ENCODE data around the gene SMIM23.

Gene SMIM23

DNA sequence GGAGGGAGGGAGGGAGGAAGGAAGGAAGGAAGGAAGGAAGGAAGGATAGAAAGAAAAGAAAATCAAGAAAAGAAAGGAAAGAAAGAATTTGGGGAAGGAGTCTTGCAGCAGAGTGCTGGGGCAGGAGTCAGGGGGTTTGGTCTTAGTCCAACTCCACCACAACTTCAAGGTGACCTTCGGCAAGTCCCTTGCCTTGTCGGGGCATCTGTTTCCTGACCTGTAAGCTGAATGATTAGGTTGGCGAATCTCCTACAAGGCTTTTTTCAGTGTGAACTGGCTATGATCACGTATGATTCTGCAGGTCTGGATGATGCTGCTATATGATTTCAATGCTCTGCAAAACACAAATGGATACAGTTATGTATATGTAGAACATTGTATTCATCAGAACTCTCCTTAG is 20.1 kb downstream of the SMIM23 start:
- TF ChIP-seq, protein P1, sequence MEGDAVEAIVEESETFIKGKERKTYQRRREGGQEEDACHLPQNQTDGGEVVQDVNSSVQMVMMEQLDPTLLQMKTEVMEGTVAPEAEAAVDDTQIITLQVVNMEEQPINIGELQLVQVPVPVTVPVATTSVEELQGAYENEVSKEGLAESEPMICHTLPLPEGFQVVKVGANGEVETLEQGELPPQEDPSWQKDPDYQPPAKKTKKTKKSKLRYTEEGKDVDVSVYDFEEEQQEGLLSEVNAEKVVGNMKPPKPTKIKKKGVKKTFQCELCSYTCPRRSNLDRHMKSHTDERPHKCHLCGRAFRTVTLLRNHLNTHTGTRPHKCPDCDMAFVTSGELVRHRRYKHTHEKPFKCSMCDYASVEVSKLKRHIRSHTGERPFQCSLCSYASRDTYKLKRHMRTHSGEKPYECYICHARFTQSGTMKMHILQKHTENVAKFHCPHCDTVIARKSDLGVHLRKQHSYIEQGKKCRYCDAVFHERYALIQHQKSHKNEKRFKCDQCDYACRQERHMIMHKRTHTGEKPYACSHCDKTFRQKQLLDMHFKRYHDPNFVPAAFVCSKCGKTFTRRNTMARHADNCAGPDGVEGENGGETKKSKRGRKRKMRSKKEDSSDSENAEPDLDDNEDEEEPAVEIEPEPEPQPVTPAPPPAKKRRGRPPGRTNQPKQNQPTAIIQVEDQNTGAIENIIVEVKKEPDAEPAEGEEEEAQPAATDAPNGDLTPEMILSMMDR (IDR thresholded peaks at IDR 0.05; ENCODE audit: insufficient read depth, low read length): no peak
- TF ChIP-seq GABPA (IDR thresholded peaks at IDR 0.05; ENCODE audit: low read depth) (no peak), POLR2AphosphoS5 (IDR thresholded peaks at IDR 0.05; ENCODE audit: low read depth) (no peak), SPI1 (IDR thresholded peaks at IDR 0.05; ENCODE audit: borderline replicate concordance, low read depth) (no peak)
- TF ChIP-seq, protein P2, sequence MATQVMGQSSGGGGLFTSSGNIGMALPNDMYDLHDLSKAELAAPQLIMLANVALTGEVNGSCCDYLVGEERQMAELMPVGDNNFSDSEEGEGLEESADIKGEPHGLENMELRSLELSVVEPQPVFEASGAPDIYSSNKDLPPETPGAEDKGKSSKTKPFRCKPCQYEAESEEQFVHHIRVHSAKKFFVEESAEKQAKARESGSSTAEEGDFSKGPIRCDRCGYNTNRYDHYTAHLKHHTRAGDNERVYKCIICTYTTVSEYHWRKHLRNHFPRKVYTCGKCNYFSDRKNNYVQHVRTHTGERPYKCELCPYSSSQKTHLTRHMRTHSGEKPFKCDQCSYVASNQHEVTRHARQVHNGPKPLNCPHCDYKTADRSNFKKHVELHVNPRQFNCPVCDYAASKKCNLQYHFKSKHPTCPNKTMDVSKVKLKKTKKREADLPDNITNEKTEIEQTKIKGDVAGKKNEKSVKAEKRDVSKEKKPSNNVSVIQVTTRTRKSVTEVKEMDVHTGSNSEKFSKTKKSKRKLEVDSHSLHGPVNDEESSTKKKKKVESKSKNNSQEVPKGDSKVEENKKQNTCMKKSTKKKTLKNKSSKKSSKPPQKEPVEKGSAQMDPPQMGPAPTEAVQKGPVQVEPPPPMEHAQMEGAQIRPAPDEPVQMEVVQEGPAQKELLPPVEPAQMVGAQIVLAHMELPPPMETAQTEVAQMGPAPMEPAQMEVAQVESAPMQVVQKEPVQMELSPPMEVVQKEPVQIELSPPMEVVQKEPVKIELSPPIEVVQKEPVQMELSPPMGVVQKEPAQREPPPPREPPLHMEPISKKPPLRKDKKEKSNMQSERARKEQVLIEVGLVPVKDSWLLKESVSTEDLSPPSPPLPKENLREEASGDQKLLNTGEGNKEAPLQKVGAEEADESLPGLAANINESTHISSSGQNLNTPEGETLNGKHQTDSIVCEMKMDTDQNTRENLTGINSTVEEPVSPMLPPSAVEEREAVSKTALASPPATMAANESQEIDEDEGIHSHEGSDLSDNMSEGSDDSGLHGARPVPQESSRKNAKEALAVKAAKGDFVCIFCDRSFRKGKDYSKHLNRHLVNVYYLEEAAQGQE (IDR thresholded peaks at IDR 0.05; ENCODE audit: insufficient replicate concordance, low read depth): no peak
- no peak for DNase-seq (ENCODE audit: low read depth in 1 of 2, low spot score in 1 of 2)
- Histone ChIP-seq H3K27ac (replicated peaks) (no peak overlapping the region), H3K27me3 (ENCODE audit: insufficient read depth, poor library complexity, severe bottlenecking) (peaks cover 30% of the 10 kb centered on the region), H3K4me3 (replicated peaks; ENCODE audit: insufficient read depth, low read length) (no peak overlapping the region)

DNA sequence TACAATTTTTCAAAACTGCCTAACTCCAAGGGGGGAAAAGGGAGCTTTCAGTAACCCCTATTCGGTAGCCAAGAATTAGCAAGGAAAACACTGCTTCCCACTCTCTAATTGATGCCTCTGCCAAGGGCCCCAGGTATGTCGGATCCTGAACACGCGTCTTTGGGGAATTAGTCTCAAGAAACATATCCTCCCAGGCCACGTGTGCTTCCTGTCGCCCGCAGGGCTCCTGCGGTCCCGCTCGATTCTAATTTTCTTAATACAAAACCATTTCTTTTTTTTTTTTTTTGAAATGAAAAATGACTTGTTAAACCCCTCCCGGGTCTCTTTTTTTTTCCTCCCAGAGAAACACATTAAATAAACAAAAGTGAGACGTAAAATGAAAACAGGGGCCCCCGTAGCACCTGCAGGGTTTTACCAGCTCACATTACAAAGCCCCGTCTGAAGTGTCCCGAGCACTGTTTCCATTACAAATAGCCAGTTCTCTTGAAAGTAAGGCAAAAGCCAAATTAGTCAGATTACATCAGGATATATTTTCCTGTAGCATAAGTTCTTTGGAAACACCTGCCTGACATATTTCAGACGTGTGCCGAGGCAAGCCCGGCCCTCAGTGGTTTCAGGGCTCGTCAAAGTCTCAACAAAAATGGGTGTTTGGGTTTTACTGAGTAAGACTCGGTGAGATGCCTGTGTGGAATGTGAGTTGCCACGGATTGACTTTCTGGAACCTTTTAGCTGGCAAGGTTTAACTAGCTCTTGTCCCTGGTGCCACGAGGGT is 21.5 kb downstream of the SMIM23 start:
- TF ChIP-seq, protein P2 (IDR thresholded peaks at IDR 0.05; ENCODE audit: insufficient replicate concordance, low read depth): no peak
- TF ChIP-seq, protein P1 (IDR thresholded peaks at IDR 0.05; ENCODE audit: insufficient read depth, low read length): no peak
- TF ChIP-seq GABPA (IDR thresholded peaks at IDR 0.05; ENCODE audit: low read depth) (no peak), SPI1 (IDR thresholded peaks at IDR 0.05; ENCODE audit: borderline replicate concordance, low read depth) (no peak), POLR2AphosphoS5 (IDR thresholded peaks at IDR 0.05; ENCODE audit: low read depth) (no peak)
- no peak overlapping the region for H3K27ac ChIP-seq (replicated peaks)
- DNase-seq (ENCODE audit: low read depth in 1 of 2, low spot score in 1 of 2): no peak
- H3K4me3 ChIP-seq (replicated peaks; ENCODE audit: insufficient read depth, low read length): no peak overlapping the region
- peaks cover 30% of the 10 kb centered on the region for H3K27me3 ChIP-seq (ENCODE audit: insufficient read depth, poor library complexity, severe bottlenecking)

DNA sequence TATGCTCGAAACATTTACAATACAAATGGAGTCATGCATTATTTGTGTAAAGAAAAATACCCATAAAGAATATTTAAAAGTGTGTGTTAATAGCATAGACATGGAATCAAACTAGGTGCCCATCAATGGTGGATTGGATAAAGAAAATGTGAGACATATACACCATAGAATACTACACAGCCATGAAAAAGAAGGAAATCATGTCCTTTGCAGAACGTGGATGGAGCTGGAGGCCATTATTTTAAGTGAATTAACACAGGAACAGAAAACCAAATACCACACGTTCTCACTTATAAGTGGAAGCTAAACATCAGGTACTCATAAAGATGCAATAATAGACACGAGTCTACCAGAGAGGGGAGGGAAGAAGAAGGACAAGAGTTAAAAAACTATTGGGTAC is 22.8 kb downstream of the SMIM23 start:
- H3K27me3 ChIP-seq (ENCODE audit: insufficient read depth, poor library complexity, severe bottlenecking): peaks cover 30% of the 10 kb centered on the region

More for the DNA sequence above, 22.8 kb downstream of the SMIM23 start:
- Histone ChIP-seq H3K27ac (replicated peaks) (no peak overlapping the region), H3K4me3 (replicated peaks; ENCODE audit: insufficient read depth, low read length) (no peak overlapping the region)
- TF ChIP-seq POLR2AphosphoS5 (IDR thresholded peaks at IDR 0.05; ENCODE audit: low read depth) (no peak), GABPA (IDR thresholded peaks at IDR 0.05; ENCODE audit: low read depth) (no peak), SPI1 (IDR thresholded peaks at IDR 0.05; ENCODE audit: borderline replicate concordance, low read depth) (no peak)
- TF ChIP-seq, protein P1 (IDR thresholded peaks at IDR 0.05; ENCODE audit: insufficient read depth, low read length): no peak
- TF ChIP-seq, protein P2 (IDR thresholded peaks at IDR 0.05; ENCODE audit: insufficient replicate concordance, low read depth): no peak
- no peak for DNase-seq (ENCODE audit: low read depth in 1 of 2, low spot score in 1 of 2)

Measured in HL-60 (cell line).